Osteoblast (primary cell): ENCODE data around the gene GLMP. TPM values are rescaled to one million over a fixed set of nuclear protein-coding genes. Genes with fewer than 3 reads are reported as not detected.

Experiments
- DNase-seq: peaks from one replicate; pipeline ENCODE4 v3.0.0; 2011; ENCODE audit warnings: low spot score, mixed read lengths; ENCODE audit not compliant: insufficient read length; ENCODE audit errors: missing footprints
- H2AFZ ChIP-seq: 2 replicates; pipeline ENCODE4 v1.6.0; 2011; ENCODE audit warnings: mild to moderate bottlenecking, low read length
- H3K27ac ChIP-seq: 2 replicates; pipeline ENCODE4 v1.5.1; 2011; ENCODE audit warnings: mild to moderate bottlenecking, low read depth, low read length, moderate library complexity
- H3K27me3 ChIP-seq: 2 replicates; pipeline ENCODE4 v1.6.0; 2012; ENCODE audit warnings: mild to moderate bottlenecking, control low read depth, inconsistent platforms, low read length, moderate library complexity; ENCODE audit not compliant: insufficient read depth
- H3K36me3 ChIP-seq: 2 replicates; pipeline ENCODE4 v1.5.1; 2011; ENCODE audit warnings: mild to moderate bottlenecking, low read length, control low read depth, moderate library complexity; ENCODE audit not compliant: insufficient read depth
- H3K4me1 ChIP-seq: 2 replicates; pipeline ENCODE4 v1.5.1; 2011; ENCODE audit warnings: mild to moderate bottlenecking, low read length, control low read depth, moderate library complexity; ENCODE audit not compliant: insufficient read depth
- H3K4me2 ChIP-seq: 2 replicates; pipeline ENCODE4 v1.6.0; 2011; ENCODE audit warnings: mild to moderate bottlenecking, low read length; ENCODE audit not compliant: insufficient read depth
- H3K4me3 ChIP-seq: fragments of 200-600 bp; sonication (generic); 3 replicates; pipeline ENCODE4 v1.5.1; 2012; ENCODE audit warnings: mild to moderate bottlenecking, low read length, inconsistent platforms; ENCODE audit not compliant: insufficient read depth
- H3K79me2 ChIP-seq: 2 replicates; pipeline ENCODE4 v1.6.0; 2012; ENCODE audit warnings: mild to moderate bottlenecking, low read length, control low read depth, inconsistent platforms; ENCODE audit not compliant: insufficient read depth
- H3K9me3 ChIP-seq: 2 replicates; pipeline ENCODE4 v1.5.1; 2011; ENCODE audit warnings: low read depth, low read length, control low read depth
- H4K20me1 ChIP-seq: 2 replicates; pipeline ENCODE4 v1.6.0; 2012; ENCODE audit warnings: mild to moderate bottlenecking, low read length, control low read depth; ENCODE audit not compliant: insufficient read depth
- total RNA-seq: library from RNA; depleted of rRNA; stranded (reverse); fragments of >200 nt; gene quantifications from 2 replicates; pipeline ENCODE4 v1.2.3, GENCODE V29; 2012
- TF ChIP-seq, protein P1 (sequence below): IDR thresholded peaks from 2 replicates; pipeline ENCODE4 v1.5.1; 2011; ENCODE audit warnings: mild to moderate bottlenecking, low read depth, low read length, moderate library complexity; ENCODE audit errors: extremely low read depth

Gene GLMP
- total RNA-seq, 1 donor, result 118 TPM

DNA sequence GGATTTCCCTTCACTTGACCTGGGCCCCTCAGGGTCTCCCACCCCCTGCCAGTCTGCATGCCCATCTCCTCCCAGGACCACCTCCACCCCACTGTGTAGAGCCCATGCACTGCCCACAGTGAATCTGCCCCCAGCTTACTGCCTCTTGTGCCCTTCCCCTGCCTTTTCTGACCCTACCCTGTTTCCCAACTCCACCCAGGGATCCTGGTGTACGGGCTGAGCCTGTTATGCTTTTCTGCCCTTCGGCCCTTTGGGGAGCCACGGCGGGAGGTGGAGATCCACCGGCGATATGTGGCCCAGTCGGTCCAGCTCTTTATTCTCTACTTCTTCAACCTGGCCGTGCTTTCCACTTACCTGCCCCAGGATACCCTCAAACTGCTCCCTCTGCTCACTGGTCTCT is 9.4 kb downstream of the GLMP start:
- Histone ChIP-seq H3K36me3 (peaks cover 11% of the 10 kb centered on the region), H3K4me3 (no peak overlapping the region), H4K20me1 (peaks cover 11% of the 10 kb centered on the region), H3K27me3 (no peaks in the 10 kb centered on the region), H3K4me1 (peaks cover 31% of the 10 kb centered on the region), H3K4me2 (no peak overlapping the region), H3K79me2 (peaks cover 19% of the 10 kb centered on the region), H3K27ac (no peak overlapping the region), H2AFZ (no peak overlapping the region), H3K9me3 (no peaks in the 10 kb centered on the region)
- DNase-seq, result no peak
- TF ChIP-seq, protein P1, sequence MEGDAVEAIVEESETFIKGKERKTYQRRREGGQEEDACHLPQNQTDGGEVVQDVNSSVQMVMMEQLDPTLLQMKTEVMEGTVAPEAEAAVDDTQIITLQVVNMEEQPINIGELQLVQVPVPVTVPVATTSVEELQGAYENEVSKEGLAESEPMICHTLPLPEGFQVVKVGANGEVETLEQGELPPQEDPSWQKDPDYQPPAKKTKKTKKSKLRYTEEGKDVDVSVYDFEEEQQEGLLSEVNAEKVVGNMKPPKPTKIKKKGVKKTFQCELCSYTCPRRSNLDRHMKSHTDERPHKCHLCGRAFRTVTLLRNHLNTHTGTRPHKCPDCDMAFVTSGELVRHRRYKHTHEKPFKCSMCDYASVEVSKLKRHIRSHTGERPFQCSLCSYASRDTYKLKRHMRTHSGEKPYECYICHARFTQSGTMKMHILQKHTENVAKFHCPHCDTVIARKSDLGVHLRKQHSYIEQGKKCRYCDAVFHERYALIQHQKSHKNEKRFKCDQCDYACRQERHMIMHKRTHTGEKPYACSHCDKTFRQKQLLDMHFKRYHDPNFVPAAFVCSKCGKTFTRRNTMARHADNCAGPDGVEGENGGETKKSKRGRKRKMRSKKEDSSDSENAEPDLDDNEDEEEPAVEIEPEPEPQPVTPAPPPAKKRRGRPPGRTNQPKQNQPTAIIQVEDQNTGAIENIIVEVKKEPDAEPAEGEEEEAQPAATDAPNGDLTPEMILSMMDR, result no peak

DNA sequence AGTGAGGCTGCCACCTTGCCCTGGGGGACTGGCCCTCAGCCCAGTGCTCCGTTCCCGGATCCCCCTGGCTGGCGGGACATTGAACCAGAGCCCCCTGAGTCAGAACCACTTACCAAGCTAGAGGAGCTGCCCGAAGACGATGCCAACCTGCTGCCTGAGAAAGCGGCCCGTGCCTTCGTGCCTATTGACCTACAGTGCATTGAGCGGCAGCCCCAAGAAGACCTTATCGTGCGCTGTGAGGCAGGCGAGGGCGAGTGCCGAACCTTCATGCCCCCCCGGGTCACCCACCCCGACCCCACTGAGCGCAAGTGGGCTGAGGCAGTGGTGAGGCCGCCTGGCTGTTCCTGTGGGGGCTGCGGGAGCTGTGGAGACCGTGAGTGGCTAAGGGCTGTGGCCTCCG is 10.0 kb downstream of the GLMP start:
- Histone ChIP-seq H3K36me3 (peaks cover 11% of the 10 kb centered on the region), H3K4me3 (no peak overlapping the region), H4K20me1 (peaks cover 17% of the 10 kb centered on the region), H3K9me3 (no peaks in the 10 kb centered on the region), H3K4me1 (peaks cover 31% of the 10 kb centered on the region), H2AFZ (no peak overlapping the region), H3K27me3 (no peaks in the 10 kb centered on the region), H3K4me2 (no peak overlapping the region), H3K27ac (no peak overlapping the region), H3K79me2 (peaks cover 23% of the 10 kb centered on the region)
- TF ChIP-seq, protein P1, result no peak
- DNase-seq, result no peak

DNA sequence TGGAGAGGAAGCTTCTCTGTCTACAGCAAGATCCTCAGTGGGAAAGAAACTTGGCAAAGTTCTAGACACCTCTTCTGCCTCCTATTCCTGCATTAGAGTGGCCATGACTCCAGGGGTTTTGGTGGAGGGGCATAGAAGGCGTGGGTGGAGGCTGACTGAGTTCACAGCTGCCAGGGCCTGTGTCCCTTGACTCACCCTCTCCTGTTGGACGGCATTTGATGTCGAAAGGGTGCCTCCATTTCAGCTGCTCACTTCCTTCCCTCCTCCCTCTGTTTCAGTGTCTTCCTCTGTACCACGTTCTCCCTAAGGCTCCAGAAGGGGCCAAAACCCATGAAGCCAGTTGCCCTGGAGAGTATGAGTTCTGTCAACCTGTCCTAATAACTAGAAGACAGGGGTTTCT is 10.7 kb downstream of the GLMP start:
- peak overlapping the region; percentile 3 for H3K4me2 ChIP-seq
- no peak overlapping the region for H2AFZ ChIP-seq
- no peak for DNase-seq
- no peaks in the 10 kb centered on the region for H3K9me3 ChIP-seq
- H3K4me1 ChIP-seq, result peaks cover 31% of the 10 kb centered on the region
- peaks cover 30% of the 10 kb centered on the region for H3K79me2 ChIP-seq
- no peaks in the 10 kb centered on the region for H3K27me3 ChIP-seq
- H4K20me1 ChIP-seq, result peaks cover 24% of the 10 kb centered on the region
- H3K27ac ChIP-seq, result peak overlapping the region; percentile 34
- TF ChIP-seq, protein P1, result no peak
- peaks cover 9% of the 10 kb centered on the region for H3K36me3 ChIP-seq
- H3K4me3 ChIP-seq, result no peak overlapping the region

DNA sequence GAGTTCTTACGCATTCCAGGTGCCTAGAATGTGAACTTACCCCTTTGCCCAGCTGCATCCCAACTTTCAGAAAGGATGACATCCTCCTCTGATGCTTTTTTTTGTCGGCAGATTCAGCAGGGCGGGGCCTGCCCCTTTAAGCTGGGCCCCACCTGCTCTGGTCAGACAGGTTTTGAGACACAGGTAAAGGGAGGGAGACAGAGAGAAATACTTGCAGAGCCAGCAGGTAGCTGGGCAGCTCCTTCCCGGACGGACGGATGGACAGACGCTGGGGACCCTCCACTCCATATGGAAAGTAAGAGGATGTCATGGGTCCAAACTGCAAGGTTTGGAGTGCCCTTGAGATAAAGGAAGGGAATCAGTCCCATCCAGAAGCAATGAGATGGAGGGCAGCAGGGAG is 11.4 kb downstream of the GLMP start, which contains the start of gene TMEM79:
Gene TMEM79, plus strand, starts transcription at position 214 of the 400 bp plus-strand sequence. CDS start 902 bp downstream, outside the sequence.
- peak within 1 kb of the TSS; percentile 71 for H3K27ac ChIP-seq
- no peaks in the 10 kb centered on the region for H3K9me3 ChIP-seq
- TF ChIP-seq, protein P1, result no peak
- peaks cover 31% of the 10 kb centered on the region for H3K4me1 ChIP-seq
- H2AFZ ChIP-seq, result peak within 1 kb of the TSS; percentile 91
- H3K36me3 ChIP-seq, result peaks cover 9% of the 10 kb centered on the region
- DNase-seq, result no peak
- peak within 1 kb of the TSS; percentile 99 for H3K4me2 ChIP-seq
- peaks cover 36% of the 10 kb centered on the region for H3K79me2 ChIP-seq
- H3K27me3 ChIP-seq, result no peaks in the 10 kb centered on the region
- H4K20me1 ChIP-seq, result peaks cover 30% of the 10 kb centered on the region
- H3K4me3 ChIP-seq, result peak within 1 kb of the TSS; percentile 82
